HG03442 (cell line): ENCODE measurements around the gene MVD.

Experiments used
- ATAC-seq: cut with Tn5 transposase; IDR thresholded peaks from one replicate; pipeline ENCODE4 v1.9.1; 2021; ENCODE audit warnings: mild to moderate bottlenecking, moderate library complexity; ENCODE audit not compliant: unreplicated experiment

Gene MVD, protein sequence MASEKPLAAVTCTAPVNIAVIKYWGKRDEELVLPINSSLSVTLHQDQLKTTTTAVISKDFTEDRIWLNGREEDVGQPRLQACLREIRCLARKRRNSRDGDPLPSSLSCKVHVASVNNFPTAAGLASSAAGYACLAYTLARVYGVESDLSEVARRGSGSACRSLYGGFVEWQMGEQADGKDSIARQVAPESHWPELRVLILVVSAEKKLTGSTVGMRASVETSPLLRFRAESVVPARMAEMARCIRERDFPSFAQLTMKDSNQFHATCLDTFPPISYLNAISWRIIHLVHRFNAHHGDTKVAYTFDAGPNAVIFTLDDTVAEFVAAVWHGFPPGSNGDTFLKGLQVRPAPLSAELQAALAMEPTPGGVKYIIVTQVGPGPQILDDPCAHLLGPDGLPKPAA

DNA sequence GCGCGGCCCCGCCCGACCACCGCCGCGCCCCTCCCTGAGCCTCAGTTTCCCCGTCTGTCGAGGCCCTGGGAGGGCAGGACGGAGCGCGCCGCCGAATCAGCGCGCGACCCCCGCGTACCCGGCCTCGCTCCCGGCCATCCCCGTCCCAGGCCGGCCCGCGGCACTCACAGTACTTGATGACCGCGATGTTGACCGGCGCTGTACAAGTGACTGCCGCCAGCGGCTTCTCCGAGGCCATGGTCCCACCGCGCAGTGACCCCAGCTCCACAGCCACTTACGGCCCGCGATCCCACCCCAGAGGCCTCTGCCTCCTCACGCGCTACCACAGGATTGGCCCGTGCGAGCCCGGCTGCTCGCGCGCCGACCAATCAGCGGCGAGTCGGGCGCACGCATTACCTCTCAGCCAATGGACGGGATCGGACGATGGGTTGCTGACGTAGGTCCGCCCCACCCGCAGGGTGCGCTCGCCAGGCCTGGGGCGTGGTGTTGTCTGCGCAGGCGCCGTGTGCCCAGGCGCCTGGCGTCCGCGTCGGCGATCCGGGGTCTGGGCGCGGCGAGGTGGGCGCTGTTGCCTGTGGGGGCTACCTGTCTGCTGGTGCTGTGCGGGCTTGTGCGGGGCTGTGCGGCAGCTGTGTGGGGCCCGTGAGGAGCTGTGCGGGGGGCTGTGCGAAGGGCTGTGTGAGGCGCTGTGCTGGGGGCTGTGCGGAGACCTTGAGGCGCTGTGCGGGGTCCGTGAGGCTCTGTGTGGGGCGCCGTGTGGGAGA is at the start of gene MVD:
TSS of gene MVD (minus strand) at position 249 of the 764 bp plus-strand sequence. CDS start at position 238, 11 bp downstream.
- peak; percentile 92 for ATAC-seq

DNA sequence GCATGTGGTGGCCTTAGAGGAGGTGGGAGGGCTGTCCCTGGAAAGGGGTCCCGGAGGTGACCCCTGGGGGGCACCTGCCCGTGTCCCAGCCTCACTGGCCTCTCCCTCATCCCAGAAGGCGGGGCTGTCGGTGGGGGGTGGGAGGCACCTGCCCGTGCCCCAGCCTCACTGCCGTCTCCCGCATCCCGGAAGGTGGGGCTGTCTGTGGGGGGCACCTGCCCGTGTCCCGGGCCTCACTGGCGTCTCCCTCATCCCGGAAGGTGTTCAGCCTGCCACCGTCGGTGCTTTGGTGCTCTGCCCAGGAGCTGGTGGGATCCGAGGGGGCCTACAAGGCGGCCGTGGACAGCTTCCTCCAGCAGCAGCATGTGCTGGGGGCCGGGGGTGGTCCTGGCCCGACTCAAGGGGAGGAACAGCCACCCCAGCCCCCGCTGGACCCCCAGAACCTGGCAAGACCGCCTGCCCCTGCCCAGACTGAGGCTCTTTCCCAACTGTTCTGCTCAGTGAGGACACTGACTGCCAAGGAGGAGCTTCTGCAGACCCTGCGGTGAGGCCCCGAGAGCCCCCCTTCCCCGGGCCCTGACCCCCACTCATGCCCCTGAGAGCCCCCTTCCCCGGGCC is 49.6 kb upstream of the MVD start:
- no peak for ATAC-seq

DNA sequence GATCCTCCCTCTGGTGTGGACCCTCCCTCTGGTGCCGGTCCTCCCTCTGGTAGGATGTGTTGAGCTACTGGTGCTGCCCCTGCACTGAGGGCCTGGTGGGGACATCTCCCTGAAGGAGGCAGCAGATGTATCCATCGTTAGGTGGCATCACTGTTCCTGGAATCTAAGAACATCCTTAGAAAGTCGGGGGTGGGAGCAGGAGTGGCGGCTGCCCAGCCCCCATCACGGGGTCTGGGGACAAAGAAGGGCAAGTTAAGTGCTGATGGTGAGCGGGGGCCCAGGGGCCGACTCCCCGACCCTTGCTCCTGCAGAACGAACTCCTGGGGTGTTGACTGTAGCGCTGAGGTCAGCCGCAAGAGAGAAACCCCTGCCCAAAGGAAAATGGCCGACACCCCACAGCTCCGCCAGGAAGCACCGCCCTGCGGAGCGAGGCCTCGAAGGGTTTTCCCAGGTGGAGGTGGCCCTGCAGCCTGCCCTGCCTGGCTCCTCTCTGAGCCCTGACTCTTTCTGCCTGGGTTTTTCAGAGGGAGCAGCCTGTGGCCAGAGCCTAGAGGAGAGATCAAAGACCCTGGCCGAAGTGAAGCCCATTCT is 49.0 kb upstream of the MVD start:
- ATAC-seq: no peak

DNA sequence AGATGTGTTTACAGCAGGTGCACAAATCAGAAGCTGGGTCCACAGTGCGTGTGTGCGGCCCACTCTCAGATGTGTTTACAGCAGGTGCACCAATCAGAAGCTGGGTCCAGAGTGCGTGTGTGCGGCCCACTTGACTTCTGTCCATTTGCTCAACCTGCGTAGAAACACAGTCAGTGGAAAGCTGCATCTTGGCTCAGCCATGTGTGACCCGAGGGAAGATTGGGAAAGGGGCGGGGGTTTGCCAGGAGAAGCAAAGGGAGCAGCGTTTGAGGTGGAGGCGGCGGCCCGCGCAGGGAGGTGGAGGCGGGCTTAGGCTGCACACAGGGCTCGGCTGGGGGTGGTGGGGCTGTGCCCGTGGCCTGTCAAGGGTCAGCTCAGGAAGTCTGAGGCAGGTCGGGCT is 47.7 kb upstream of the MVD start:
- no peak for ATAC-seq

DNA sequence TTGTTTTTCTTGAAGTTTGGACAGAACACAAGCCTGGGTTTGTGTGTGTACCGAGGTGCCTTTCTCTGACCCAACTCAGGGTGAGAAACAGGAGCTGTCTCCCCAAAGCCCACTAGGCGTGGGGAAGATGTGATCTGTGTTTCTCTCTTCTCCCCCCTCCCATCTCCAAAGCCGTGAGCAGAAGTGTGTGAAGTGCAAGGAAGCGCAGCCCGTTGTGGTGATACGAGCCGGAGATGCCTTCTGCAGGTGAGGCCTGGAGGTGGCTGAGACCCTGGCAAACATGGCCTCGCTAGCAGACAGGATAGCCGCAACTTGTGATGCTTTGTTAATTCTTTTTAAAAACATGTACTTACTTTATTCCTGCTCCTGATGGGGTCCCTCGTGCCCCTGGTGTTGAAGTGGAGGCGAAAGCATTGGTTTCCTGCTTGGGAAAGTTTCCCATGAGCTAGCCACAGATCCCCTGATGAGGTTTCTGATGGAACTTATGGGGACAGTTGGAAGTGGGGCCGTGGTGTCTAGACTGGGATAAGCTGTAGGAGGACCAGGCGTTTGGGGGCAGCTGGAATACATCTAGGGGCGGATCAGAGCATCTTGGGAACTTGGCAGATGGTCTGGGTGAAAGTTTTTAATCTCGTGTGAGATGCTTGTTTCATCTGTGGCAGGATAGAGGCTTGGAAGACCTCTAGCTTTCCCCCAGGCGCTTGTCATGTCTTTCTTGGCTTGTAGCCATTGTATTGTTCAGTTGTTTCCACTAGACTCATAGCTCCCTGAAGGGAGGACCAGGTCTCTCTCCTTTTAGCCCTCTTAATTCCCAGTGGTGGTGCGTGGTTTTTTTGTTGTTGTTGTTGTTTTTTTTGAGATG is 44.3 kb upstream of the MVD start:
- ATAC-seq: no peak

DNA sequence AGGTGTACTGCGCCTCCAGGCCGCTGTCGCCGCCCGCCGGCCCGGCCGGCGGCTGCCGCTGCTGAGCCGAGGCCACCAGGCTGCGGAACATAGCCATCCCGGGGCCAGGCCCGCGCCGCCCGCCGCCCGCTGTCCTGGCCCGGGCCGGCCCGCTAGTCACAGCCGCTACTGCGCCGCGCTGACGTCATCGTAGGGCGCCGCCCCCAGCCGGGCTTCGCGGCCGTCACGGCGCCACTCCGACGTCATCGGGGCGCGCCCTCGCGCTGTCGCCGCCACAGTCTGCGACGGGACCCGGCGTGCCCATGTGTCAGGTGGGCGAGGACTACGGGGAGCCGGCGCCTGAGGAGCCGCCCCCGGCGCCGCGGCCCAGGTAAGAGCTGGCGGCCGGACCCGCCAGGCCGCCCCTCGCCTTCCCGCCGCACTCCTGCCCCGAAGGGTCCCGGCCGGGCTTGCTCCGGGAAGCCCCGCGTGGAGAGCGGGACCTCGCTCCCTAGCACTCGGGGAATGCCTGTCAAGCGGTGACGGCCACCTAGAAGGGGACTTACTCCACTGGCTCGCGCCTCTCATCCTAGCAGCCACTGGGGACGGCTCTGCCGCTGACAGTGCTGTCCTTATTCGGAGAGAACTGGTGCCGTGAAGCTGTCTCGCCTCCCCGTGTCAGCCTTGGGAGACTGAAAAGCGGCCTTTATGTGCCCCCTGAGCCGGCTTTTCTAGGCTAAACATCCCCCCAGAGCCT is 43.5 kb upstream of the MVD start, which contains the start of the genes CTU2 and RNF166:
TSS of gene CTU2 (plus strand) at position 275 of the 736 bp plus-strand sequence. CDS start at position 303, 28 bp downstream.
TSS of gene RNF166 (minus strand) at position 180 of the 736 bp plus-strand sequence. CDS start at position 97, 83 bp downstream.
- ATAC-seq: peak; percentile 50

DNA sequence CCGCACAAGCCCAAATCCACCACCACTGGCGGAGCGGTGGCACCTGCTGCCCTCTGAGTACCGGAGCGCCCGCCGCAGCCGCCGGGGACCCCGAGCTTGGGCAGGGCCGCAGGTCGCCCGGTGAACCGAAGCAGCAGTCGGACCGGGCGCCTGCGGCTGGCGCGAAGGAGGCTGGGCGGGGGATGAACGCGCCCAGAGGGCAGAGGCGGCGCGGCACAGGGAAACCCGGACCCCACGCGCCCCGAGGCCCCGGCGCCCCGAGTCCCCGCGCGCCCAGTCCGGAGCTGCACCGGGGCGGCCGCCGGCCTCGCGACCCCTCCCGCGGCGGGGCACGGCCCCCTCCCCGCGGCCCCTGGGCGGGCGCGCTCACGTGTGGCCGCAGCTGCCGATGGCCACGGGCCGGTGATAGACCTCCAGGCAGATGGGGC is 42.9 kb upstream of the MVD start:
- peak; percentile 10 for ATAC-seq

DNA sequence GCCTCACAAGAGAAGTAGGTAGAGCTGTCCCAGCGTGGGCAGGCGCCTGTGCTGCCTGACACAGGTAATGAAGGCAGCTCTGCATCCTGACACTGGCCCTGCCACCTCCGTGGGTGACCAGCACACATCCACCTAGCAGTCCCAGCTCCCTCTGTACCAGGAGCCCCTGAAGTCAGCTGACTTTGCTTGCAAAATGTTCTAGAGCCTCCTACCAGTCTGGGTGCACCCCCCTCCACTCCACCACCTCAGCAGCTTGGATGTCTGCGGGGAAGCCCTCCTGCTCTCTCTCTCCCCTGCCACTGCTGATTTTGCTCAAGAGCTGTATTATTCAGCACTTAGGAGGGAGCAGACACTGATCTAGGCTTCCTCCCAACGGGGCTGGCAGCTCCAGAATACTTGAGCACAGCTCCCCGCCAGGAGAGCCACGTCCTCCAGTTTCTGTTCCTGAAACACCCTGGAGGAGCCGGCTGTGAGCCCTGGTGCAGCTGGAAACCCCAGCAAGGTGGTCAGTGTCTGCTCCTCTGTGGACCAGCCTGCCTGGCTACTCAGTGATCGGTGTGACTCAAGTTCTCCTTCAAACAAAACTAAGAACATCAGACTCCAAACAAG is 42.3 kb upstream of the MVD start:
- no peak for ATAC-seq

DNA sequence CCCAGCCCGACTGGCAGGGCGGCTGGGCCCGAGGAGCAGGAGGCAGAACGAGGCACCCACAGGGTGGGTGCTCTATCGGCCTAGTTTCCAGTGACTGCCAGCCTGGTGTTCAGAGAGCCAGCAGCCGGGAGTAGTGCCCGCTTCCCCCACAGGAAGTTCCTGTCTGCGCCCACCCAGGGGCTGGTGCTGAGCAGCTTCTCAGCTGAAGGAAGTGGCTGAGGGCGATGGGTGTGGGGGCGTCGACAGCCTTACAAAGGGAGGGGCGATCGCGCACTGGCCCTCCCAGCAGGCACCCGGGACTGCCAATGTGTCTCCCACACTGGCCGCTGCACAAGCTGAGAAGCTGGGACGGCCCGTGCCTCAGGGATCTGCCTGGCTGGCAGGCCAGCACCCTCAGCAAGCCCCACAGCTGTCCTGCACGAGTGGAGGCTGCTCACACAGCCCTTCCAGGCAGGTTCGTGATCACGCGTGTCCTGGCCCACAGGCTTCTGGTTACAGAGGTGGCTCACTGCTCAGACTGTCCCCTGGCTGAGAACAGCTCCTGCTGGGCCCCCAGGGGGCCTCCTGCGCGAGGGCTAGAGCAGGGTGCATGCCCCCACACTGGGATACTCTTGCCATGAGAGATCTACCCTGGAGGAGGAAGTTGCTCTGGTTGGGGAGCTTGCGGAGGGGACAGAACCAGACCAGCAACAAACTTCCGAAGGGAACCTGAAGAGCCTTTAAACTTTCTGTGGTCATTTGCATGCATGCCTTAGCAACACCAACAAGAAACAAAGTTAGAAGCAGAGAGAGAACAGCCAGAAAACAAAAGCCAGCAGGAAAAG is 40.8 kb upstream of the MVD start:
- no peak for ATAC-seq

DNA sequence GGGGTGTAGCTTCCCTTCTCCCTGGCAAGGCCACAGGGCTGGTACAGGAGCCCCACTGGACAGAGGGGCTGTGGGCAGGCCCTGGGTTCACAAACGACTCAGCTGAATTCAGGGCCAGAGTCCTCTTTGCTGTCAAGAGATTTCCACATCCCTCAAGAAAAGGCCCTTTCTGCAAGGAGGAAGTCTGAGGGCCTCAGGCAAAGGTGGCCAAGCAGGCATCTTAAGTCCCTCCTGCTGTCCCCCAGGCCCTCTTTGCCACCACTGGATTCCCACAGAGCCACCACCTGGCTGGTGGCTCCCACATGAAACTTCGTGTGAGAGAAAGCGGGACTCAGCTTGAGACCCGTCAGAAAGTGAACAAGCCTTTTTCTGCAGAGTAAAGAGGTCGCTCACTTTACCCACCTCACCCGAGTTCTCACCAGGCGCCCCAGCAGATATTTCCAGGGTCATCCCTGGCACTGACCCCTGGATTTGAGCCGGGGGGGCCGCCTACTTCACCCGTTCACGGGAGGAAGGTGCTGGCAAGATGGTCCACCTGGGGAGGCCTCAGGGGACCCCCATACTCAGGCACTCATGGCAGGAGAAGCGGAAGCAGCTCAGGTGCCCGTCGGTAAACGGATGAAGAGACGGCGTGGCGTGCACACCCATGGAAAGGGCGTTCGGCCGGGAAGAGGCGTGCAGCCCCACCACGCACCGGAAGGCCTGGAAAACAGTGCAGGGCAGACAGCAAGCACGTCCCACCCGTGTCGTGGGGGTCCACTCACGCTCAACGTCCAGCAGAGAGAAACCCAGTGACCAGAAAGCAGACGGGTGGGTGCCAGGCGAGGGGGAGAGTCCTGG is 39.7 kb upstream of the MVD start:
- ATAC-seq: no peak

DNA sequence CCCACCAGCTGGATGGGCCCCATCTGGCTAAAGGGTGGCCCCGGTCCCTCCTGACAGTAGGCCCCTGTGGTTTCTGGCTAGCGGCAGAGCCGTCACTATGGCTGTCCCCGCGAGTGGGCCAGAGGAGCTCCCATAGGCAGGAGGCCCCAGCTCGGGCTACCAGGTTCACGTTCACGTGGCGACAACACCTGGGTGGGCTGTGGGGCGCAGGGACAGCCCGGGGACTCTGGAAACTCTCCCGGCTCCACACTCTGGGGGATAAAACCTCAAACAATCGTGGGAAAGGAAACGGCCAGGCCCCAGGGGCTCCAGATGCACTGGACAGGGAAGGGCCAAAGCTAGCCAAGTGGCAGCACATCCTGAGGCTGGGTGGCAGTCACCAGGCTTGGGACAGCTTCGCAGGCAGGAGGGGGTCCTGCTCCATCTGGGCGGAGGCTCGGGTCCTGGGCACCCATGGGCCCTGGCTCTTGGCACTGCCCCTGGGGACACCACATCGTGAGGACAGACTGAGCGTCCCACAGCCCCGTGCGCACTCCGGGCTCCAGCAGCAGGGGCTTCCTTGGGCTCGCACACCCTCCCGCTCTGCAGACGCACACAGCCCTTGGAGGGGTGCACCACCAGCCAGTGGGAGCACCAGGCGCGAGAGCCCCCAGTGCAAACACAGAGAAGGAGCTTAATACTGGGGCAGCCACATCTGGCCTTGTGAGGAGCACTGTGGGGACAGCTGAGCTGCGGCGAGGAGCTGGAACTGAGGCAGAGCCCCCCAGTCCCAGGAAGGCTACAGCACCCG is 38.9 kb upstream of the MVD start:
- no peak for ATAC-seq

DNA sequence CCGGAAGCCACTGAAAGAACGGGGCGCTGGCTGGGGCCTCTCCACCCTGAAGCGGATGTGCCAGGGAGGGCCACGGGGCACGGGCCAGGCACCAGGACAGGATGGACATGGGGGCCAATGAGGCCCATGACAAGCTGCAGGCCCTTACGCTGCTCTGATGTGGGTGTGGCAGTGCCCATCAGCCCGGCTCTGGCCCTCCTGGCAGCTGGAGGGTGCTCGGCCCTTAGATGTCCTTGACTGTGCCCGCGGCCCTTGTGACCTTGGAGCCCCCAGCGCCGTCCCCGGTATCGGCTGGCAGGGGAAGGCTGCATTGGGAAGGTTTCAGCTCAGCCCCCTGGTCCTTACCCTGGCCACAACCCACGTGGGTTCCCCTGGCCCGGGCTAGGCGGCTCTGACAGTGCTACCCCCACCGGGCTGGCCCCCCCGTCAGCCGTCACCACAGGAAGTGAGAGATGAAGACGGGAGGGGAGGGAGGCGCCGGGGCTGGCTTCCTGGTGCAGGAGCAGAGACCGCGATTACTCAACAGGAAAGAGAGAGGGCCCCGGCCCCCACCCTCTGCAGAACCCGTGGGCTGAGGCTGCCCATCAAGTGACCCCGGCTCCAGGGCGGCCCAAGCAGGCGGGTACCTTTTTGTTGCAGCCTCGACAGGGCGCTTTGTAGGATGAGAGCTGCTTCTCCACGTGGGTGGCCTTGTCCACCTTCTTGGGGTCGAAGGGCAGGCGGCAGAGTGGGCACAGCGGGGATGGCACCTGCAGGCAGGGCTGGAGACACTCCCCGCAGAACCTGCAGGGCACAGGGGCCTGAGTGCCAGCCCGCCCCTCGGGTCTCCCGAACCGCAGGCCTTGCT is 38.0 kb upstream of the MVD start:
- peak; percentile 67 for ATAC-seq

DNA sequence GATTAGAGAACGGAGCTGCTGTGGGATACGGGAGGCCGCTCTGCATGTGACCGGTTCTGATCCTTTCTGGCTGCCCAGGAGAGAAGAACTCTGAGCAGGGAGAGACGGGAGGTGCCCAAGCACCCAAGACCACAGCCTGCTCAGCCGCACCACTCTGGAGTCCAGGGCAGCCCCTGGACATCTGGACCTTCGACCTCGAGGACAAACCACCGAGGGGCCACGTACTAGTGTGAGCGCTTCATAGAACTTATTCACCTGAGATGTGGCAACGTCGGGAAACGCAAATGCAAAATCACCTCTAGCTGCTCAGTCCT is 37.4 kb upstream of the MVD start:
- no peak for ATAC-seq

DNA sequence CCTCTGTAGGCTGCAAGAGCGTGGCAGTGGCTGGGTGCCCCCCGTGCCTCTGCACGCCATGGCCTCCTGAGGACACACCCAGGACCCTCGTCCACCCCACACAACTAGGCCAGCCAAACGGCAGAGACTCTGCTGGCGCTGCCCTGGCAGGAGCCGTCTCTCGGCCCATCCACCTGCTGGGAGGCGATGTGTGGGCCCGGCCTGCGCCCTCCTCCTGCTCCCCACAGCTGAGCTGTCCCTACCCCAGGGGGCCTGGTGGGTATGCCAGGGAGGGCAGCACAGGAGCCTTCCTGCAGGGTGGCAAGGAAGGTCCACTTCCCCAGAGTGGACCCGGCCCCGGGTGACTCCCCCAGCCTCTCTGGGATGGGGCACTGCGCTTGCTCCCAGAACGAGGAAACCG is 36.3 kb upstream of the MVD start:
- ATAC-seq: no peak

DNA sequence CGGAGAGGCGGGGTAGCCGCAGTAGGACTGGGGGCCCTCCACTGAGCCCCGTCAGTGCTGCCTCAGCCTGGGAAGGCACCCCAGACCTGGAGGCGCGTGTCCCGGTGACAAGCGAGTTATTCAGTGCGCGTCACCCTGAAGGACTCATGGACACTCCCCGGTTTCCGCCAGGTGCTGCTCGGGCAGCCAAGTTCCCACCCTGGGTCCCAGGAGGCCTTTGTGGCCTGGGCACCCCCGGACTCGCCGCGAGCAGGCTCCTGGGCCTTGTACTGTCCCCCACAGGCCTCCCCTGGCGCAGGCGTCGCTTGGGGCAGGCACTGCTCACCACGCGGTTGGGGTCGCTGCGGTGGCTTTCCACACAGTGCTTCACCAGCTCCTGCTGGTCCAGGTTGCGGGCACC is 35.8 kb upstream of the MVD start:
- no peak for ATAC-seq
